Upper lobe of left lung (tissue), 6 donors: ENCODE measurements around the gene PANK3. TPM values are rescaled to one million over a fixed set of nuclear protein-coding genes. Genes with fewer than 3 reads are reported as not detected.

ENCODE experiments used
- ATAC-seq, 2 donors: fragments of 200-7000 bp; cut with Tn5 transposase; one replicate each; pipeline ENCODE4 v1.9.1; 2022; ENCODE audit warnings: mild to moderate bottlenecking in 2 of 2, moderate library complexity in 2 of 2; ENCODE audit not compliant: low FRiP score in 2 of 2
- DNase-seq, 2 donors: peaks; one replicate each; pipeline ENCODE4 v3.0.0-alpha.2; 2019 to 2020
- H3K27ac ChIP-seq, 4 donors: fragments of 200-600 bp; sonication (generic); one replicate each; pipeline ENCODE4 v1.5.1; 2016 to 2019
- H3K27me3 ChIP-seq, 4 donors: fragments of 200-600 bp; sonication (generic); one replicate each; pipeline ENCODE4 v1.5.1; 2017 to 2019
- H3K36me3 ChIP-seq, 4 donors: fragments of 200-600 bp; sonication (generic); one replicate each; pipeline ENCODE4 v1.5.1; 2016 to 2019
- H3K4me1 ChIP-seq, 4 donors: fragments of 200-600 bp; sonication (generic); one replicate each; pipeline ENCODE4 v1.5.1; 2018 to 2019
- H3K4me3 ChIP-seq, 4 donors: fragments of 200-600 bp; sonication (generic); one replicate each; pipeline ENCODE4 v1.5.1; 2017 to 2019; ENCODE audit warnings: mild to moderate bottlenecking in 2 of 4, moderate library complexity in 1 of 4
- H3K9me3 ChIP-seq, 4 donors: fragments of 200-600 bp; sonication (generic); one replicate each; pipeline ENCODE4 v1.5.1; 2018 to 2019
- CTCF ChIP-seq, 6 experiments: fragments of 450-650 bp in 4 of 6; fragments of 200-600 bp in 2 of 6; sonication (generic) in 2 of 6; IDR thresholded peaks; one replicate each; pipeline ENCODE4 v1.5.1; 2016 to 2019; ENCODE audit warnings: antibody characterized with exemption in 6 of 6
- EP300 ChIP-seq, 4 donors: sonication (generic); formaldehyde crosslinking; IDR thresholded peaks; one replicate each; pipeline ENCODE4 v1.5.1; 2017; ENCODE audit warnings: antibody characterized with exemption in 4 of 4, control low read depth in 2 of 4
- POLR2A ChIP-seq, 4 donors: fragments of 450-650 bp; IDR thresholded peaks; one replicate each; pipeline ENCODE4 v1.5.1; 2016 to 2017; ENCODE audit warnings: antibody characterized with exemption in 4 of 4, mild to moderate bottlenecking in 2 of 4
- POLR2AphosphoS5 ChIP-seq, 2 donors: sonication (generic); formaldehyde crosslinking; IDR thresholded peaks; one replicate each; pipeline ENCODE4 v1.5.1; 2017; ENCODE audit warnings: antibody characterized with exemption in 2 of 2
- WGBS, 2 donors: methylation state at CpG; one replicate each; pipeline ENCODE4 v1.1.5; 2017 to 2018; 5-methylcytosine and 5-hydroxymethylcytosine counted together
- small RNA-seq, 4 donors: library from RNA; depleted of rRNA; stranded (forward); fragments of <200 nt; gene quantifications; one replicate each; pipeline ENCODE3, GENCODE V24; 2016
- total RNA-seq, 6 donors: library from RNA; depleted of rRNA in 4 of 6; stranded (reverse); fragments of >200 nt in 4 of 6; gene quantifications; one replicate each; pipeline versions ENCODE4 v1.1.0 to v1.2.1, GENCODE V29; 2016 to 2021
- donor health status: DM: no; HTN: no; CAD: no; lungs with moderate emphysema.
- donor health status: DM: no; HTN: yes; CAD: no; lungs with severe emphysema.

Gene PANK3
- total RNA-seq, 6 donors from 2014 or later = 11.5 to 59.2 (median 38.6) TPM

- ATAC-seq = no peak
- Histone ChIP-seq H3K27me3 (no peaks in the 10 kb centered on the region), H3K36me3 (peaks cover 21 to 91% (median 67%) of the 10 kb centered on the region in 4 donors), H3K9me3 (no peaks in the 10 kb centered on the region), H3K4me3 (no peak overlapping the region), H3K4me1 (no peaks in the 10 kb centered on the region), H3K27ac (no peak overlapping the region)
- no peak for DNase-seq
- WGBS, 2 donors = 90 to 96% methylated on average over 7 of the region's 7 CpGs
- no peak for TF ChIP-seq CTCF (IDR thresholded peaks at IDR 0.05)
- no peak for TF ChIP-seq EP300 (IDR thresholded peaks at IDR 0.05)
- no peak for TF ChIP-seq POLR2A (IDR thresholded peaks at IDR 0.05)
- no peak for TF ChIP-seq POLR2AphosphoS5 (IDR thresholded peaks at IDR 0.05)
Measured at GRCh38 chr5:168502563-168503237, 76.5 kb downstream of the PANK3 start.

Small RNA genes lying within 50 kb of the gene (small RNA-seq; reads per million reads assigned to genes)
- gene MIR103A1 = 0 to 0.77 (median 0.35) reads per million in 4 donors

Other genes with a start within 250 kb of the PANK3 start
- gene RARS1, start 92.9 kb downstream of the PANK3 start, total RNA-seq = 10 to 100 TPM; 21.3 to 70.0 (median 53.0) TPM
- 1 to 10 TPM in 1 of 6 donors, under 1 TPM in 3, not detected in 2; 0.17 to 3.1 (median 0.25) TPM for gene FBLL1, start 50.1 kb downstream of the PANK3 start, total RNA-seq